HepG2 (cell line): Measurements from ENCODE around the gene LMNA. TPM values are rescaled to one million over a fixed set of nuclear protein-coding genes. Genes with fewer than 3 reads are reported as not detected.

Source experiments
- MEF2D ChIP-seq: sonication (generic); formaldehyde crosslinking; IDR thresholded peaks from 2 replicates; pipeline ENCODE4 v1.5.1; 2020; ENCODE audit warnings: mild to moderate bottlenecking, missing genetic modification reagents
- ZKSCAN5 ChIP-seq: sonication (generic); formaldehyde crosslinking; IDR thresholded peaks from 2 replicates; pipeline ENCODE4 v1.5.1; 2020; ENCODE audit warnings: mild to moderate bottlenecking, missing genetic modification reagents
- ZMYM4 ChIP-seq: sonication (generic); formaldehyde crosslinking; IDR thresholded peaks from 2 replicates; pipeline ENCODE4 v1.8.1; 2023; ENCODE audit warnings: mild to moderate bottlenecking, missing genetic modification reagents
- ZNF230 ChIP-seq: sonication (generic); formaldehyde crosslinking; IDR thresholded peaks from 2 replicates; pipeline ENCODE4 v1.4.0; 2020; ENCODE audit warnings: mild to moderate bottlenecking, missing genetic modification reagents
- ZNF235 ChIP-seq: sonication (generic); formaldehyde crosslinking; IDR thresholded peaks from 2 replicates; pipeline ENCODE4 v1.8.1; 2023; ENCODE audit warnings: mild to moderate bottlenecking, missing genetic modification reagents, borderline replicate concordance
- ZNF331 ChIP-seq: sonication (generic); formaldehyde crosslinking; IDR thresholded peaks from 2 replicates; pipeline ENCODE4 v1.4.0; 2020; ENCODE audit warnings: missing genetic modification reagents
- ZNF512 ChIP-seq: sonication (generic); formaldehyde crosslinking; IDR thresholded peaks from 2 replicates; pipeline ENCODE4 v1.4.0; 2020; ENCODE audit warnings: mild to moderate bottlenecking, missing genetic modification reagents
- ZNF597 ChIP-seq: sonication (generic); formaldehyde crosslinking; IDR thresholded peaks from 2 replicates; pipeline ENCODE4 v1.5.0; 2020; ENCODE audit warnings: missing genetic modification reagents
- ZNF629 ChIP-seq: sonication (generic); formaldehyde crosslinking; conservative IDR thresholded peaks from 2 replicates; pipeline ENCODE4 v1.5.0; 2020; ENCODE audit warnings: missing genetic modification reagents
- ZNF776 ChIP-seq: sonication (generic); formaldehyde crosslinking; IDR thresholded peaks from 2 replicates; pipeline ENCODE4 v1.4.0; 2020; ENCODE audit warnings: mild to moderate bottlenecking, missing genetic modification reagents
- polyA plus RNA-seq, 8 experiments: library from polyadenylated mRNA; depleted of rRNA in 3 of 8; stranded (reverse) in 7 of 8; unstranded in 1 of 8; fragments of >200 nt; fragmentation: Illumina TruSeq in 4 of 8; extraction: Trizol in 4 of 8; gene quantifications; 2 replicates each; pipeline versions ENCODE4 v1.2.1 to v1.2.3, GENCODE V29; 2011 to 2016; ENCODE audit warnings: low read depth in 4 of 8, missing spikeins in 1 of 8, mixed read lengths in 1 of 8; ENCODE audit not compliant: insufficient read depth in 1 of 8
- total RNA-seq, 5 experiments: library from RNA; depleted of rRNA; stranded (reverse); fragments of >200 nt; fragmentation: Illumina TruSeq; extraction: Trizol; gene quantifications; 2 replicates each; pipeline ENCODE4 v1.2.3, GENCODE V29; 2016; ENCODE audit warnings: low read depth in 1 of 5
- TF ChIP-seq, protein P1 (sequence below): sonication (generic); formaldehyde crosslinking; IDR thresholded peaks from 2 replicates; pipeline ENCODE4 v1.4.0; 2020; ENCODE audit warnings: missing genetic modification reagents
- TF ChIP-seq, protein P2 (sequence below): sonication (generic); formaldehyde crosslinking; IDR thresholded peaks from 2 replicates; pipeline ENCODE4 v1.5.0; 2020; ENCODE audit warnings: missing genetic modification reagents, mild to moderate bottlenecking, borderline replicate concordance
- TF ChIP-seq, protein P3 (sequence below): sonication (generic); formaldehyde crosslinking; IDR thresholded peaks from 2 replicates; pipeline ENCODE4 v1.8.1; 2023; ENCODE audit warnings: mild to moderate bottlenecking, missing genetic modification reagents

Gene LMNA
- total and polyA plus RNA-seq, 2 of the 13 experiments (the other 11 are each of a cell fraction or from before 2014, with no cell fraction given) = 107 to 225 TPM

GRCh38 chr1:156130578-156130942, 16.0 kb downstream of the LMNA start (continued):
- no peak for TF ChIP-seq ZNF597 (CRISPR knock-in tag)
- TF ChIP-seq ZNF776 (CRISPR knock-in tag) = no peak
- TF ChIP-seq, protein P1, sequence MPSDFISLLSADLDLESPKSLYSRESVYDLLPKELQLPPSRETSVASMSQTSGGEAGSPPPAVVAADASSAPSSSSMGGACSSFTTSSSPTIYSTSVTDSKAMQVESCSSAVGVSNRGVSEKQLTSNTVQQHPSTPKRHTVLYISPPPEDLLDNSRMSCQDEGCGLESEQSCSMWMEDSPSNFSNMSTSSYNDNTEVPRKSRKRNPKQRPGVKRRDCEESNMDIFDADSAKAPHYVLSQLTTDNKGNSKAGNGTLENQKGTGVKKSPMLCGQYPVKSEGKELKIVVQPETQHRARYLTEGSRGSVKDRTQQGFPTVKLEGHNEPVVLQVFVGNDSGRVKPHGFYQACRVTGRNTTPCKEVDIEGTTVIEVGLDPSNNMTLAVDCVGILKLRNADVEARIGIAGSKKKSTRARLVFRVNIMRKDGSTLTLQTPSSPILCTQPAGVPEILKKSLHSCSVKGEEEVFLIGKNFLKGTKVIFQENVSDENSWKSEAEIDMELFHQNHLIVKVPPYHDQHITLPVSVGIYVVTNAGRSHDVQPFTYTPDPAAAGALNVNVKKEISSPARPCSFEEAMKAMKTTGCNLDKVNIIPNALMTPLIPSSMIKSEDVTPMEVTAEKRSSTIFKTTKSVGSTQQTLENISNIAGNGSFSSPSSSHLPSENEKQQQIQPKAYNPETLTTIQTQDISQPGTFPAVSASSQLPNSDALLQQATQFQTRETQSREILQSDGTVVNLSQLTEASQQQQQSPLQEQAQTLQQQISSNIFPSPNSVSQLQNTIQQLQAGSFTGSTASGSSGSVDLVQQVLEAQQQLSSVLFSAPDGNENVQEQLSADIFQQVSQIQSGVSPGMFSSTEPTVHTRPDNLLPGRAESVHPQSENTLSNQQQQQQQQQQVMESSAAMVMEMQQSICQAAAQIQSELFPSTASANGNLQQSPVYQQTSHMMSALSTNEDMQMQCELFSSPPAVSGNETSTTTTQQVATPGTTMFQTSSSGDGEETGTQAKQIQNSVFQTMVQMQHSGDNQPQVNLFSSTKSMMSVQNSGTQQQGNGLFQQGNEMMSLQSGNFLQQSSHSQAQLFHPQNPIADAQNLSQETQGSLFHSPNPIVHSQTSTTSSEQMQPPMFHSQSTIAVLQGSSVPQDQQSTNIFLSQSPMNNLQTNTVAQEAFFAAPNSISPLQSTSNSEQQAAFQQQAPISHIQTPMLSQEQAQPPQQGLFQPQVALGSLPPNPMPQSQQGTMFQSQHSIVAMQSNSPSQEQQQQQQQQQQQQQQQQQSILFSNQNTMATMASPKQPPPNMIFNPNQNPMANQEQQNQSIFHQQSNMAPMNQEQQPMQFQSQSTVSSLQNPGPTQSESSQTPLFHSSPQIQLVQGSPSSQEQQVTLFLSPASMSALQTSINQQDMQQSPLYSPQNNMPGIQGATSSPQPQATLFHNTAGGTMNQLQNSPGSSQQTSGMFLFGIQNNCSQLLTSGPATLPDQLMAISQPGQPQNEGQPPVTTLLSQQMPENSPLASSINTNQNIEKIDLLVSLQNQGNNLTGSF (CRISPR knock-in tag) = no peak
- TF ChIP-seq, protein P2, sequence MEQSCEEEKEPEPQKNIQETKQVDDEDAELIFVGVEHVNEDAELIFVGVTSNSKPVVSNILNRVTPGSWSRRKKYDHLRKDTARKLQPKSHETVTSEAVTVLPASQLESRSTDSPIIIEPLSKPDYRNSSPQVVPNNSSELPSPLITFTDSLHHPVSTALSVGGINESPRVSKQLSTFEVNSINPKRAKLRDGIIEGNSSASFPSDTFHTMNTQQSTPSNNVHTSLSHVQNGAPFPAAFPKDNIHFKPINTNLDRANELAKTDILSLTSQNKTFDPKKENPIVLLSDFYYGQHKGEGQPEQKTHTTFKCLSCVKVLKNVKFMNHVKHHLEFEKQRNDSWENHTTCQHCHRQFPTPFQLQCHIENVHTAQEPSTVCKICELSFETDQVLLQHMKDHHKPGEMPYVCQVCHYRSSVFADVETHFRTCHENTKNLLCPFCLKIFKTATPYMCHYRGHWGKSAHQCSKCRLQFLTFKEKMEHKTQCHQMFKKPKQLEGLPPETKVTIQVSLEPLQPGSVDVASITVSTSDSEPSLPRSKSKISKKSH (CRISPR knock-in tag) = no peak
- TF ChIP-seq, protein P3, sequence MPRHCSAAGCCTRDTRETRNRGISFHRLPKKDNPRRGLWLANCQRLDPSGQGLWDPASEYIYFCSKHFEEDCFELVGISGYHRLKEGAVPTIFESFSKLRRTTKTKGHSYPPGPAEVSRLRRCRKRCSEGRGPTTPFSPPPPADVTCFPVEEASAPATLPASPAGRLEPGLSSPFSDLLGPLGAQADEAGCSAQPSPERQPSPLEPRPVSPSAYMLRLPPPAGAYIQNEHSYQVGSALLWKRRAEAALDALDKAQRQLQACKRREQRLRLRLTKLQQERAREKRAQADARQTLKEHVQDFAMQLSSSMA (CRISPR knock-in tag) = no peak
- no peak for TF ChIP-seq ZNF331 (CRISPR knock-in tag)
- TF ChIP-seq ZNF235 (CRISPR knock-in tag) = no peak
- TF ChIP-seq ZNF512 = no peak
- TF ChIP-seq ZMYM4 (CRISPR knock-in tag) = no peak
- 0 out of 2 replicates have a peak, but pooled peaks have one; percentile 33 for TF ChIP-seq MEF2D
- TF ChIP-seq ZNF629 (CRISPR knock-in tag) = no peak
- TF ChIP-seq ZNF230 = 0 out of 2 replicates have a peak, but pooled peaks have one; percentile 22
- no peak for TF ChIP-seq ZKSCAN5 (CRISPR knock-in tag)
